ENCODE data around the gene EPOP.

EPOP gene

GRCh38 chr17:38673707-38674013, 1.1 kb downstream of the EPOP start:
- no peak for TF ChIP-seq CTCF (IDR thresholded peaks at IDR 0.05; ENCODE audit: low read length, missing control alignments)
- no peak overlapping the region for H3K4me3 ChIP-seq (replicated peaks; ENCODE audit: low read depth, low read length)
- no peak for DNase-seq (ENCODE audit: low read depth)

- H3K4me3 ChIP-seq (replicated peaks; ENCODE audit: low read depth, low read length) = no peak overlapping the region
- TF ChIP-seq CTCF (IDR thresholded peaks at IDR 0.05; ENCODE audit: low read length, missing control alignments) = no peak
- DNase-seq (ENCODE audit: low read depth) = no peak
These were observed 1.7 kb downstream of the EPOP start for GRCh38 chr17:38672788-38673706.

GRCh38 chr17:38671939-38672720, 2.6 kb downstream of the EPOP start:
- TF ChIP-seq CTCF (IDR thresholded peaks at IDR 0.05; ENCODE audit: low read length, missing control alignments) = no peak
- no peak overlapping the region for H3K4me3 ChIP-seq (replicated peaks; ENCODE audit: low read depth, low read length)
- DNase-seq (ENCODE audit: low read depth) = no peak

- no peak overlapping the region for H3K4me3 ChIP-seq (replicated peaks; ENCODE audit: low read depth, low read length)
- no peak for DNase-seq (ENCODE audit: low read depth)
- no peak for TF ChIP-seq CTCF (IDR thresholded peaks at IDR 0.05; ENCODE audit: low read length, missing control alignments)
These were observed 5.2 kb downstream of the EPOP start for GRCh38 chr17:38669520-38669919.

GRCh38 chr17:38667787-38668122, 7.0 kb downstream of the EPOP start:
- TF ChIP-seq CTCF (IDR thresholded peaks at IDR 0.05; ENCODE audit: low read length, missing control alignments) = no peak
- H3K4me3 ChIP-seq (replicated peaks; ENCODE audit: low read depth, low read length) = no peak overlapping the region
- no peak for DNase-seq (ENCODE audit: low read depth)

GRCh38 chr17:38667099-38667786, 7.5 kb downstream of the EPOP start:
- H3K4me3 ChIP-seq (replicated peaks; ENCODE audit: low read depth, low read length) = no peak overlapping the region
- no peak for TF ChIP-seq CTCF (IDR thresholded peaks at IDR 0.05; ENCODE audit: low read length, missing control alignments)
- DNase-seq (ENCODE audit: low read depth) = peak; percentile 81
